Peyer's patch (tissue), 4 donors: ENCODE data around the gene CPB2. TPM values are rescaled to one million over a fixed set of nuclear protein-coding genes. Genes with fewer than 3 reads are reported as not detected.

Experiments
- DNase-seq, 3 donors: peaks; one replicate each; pipeline ENCODE4 v3.0.0-alpha.2; 2017 to 2019
- H3K27ac ChIP-seq, 4 donors: fragments of 200-600 bp; sonication (generic); one replicate each; pipeline ENCODE4 v1.5.1; 2016 to 2019
- H3K27me3 ChIP-seq, 2 donors: fragments of 200-600 bp; sonication (generic); one replicate each; pipeline ENCODE4 v1.5.1; 2019
- H3K36me3 ChIP-seq, 3 donors: fragments of 200-600 bp; sonication (generic); one replicate each; pipeline ENCODE4 v1.5.1; 2016 to 2019
- H3K4me1 ChIP-seq, 4 donors: fragments of 200-600 bp; sonication (generic); one replicate each; pipeline ENCODE4 v1.5.1; 2016 to 2019
- H3K4me3 ChIP-seq, 4 donors: fragments of 200-600 bp; sonication (generic); 1 replicate in 3 of 4; 2 replicates in 1 of 4; pipeline ENCODE4 v1.5.1; 2016 to 2019; ENCODE audit warnings: mild to moderate bottlenecking in 1 of 4
- H3K9me3 ChIP-seq, 4 donors: fragments of 200-600 bp; sonication (generic); one replicate each; pipeline ENCODE4 v1.5.1; 2016 to 2019; ENCODE audit warnings: mild to moderate bottlenecking in 1 of 4
- POLR2A ChIP-seq, 2 donors: fragments of 450-650 bp; IDR thresholded peaks; one replicate each; pipeline ENCODE4 v1.5.1; 2017; ENCODE audit warnings: antibody characterized with exemption in 2 of 2, mild to moderate bottlenecking in 2 of 2, moderate library complexity in 2 of 2
- total RNA-seq, 4 donors: library from RNA; depleted of rRNA; stranded (reverse); fragments of >200 nt; gene quantifications; one replicate each; pipeline ENCODE4 v1.1.0, GENCODE V29; 2016
- TF ChIP-seq, protein P1 (sequence below), 6 experiments: fragments of 450-650 bp in 4 of 6; fragments of 200-600 bp in 2 of 6; sonication (generic) in 1 of 6; IDR thresholded peaks; one replicate each; pipeline ENCODE4 v1.5.1; 2017 to 2019; ENCODE audit warnings: antibody characterized with exemption in 6 of 6, mild to moderate bottlenecking in 3 of 6, moderate library complexity in 1 of 6

The CPB2 gene
- total RNA-seq, 4 donors from 2014 or later = not detected

DNA sequence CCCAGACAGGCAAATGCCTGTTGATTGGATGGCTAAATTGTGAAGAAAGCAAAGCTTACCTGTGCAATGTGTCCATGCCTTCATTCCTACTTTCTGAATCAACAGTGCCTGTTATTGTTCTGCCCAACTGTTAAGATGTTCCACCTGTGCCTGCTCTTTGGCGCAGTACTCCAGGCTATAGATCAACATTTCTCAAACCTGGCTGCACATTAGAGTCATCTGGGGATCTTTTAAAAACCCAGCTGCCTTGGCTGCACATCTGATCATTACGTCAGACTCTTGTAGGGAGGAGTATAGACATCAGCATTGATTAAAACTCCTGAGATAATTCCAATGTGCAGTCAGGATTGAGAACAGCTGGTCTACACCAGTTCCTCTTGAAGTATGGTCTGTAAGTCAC lies 16.2 kb upstream of the CPB2 start:
- no peak for DNase-seq
- Histone ChIP-seq H3K9me3 (no peaks in the 10 kb centered on the region), H3K27ac (no peak overlapping the region), H3K4me1 (no peaks in the 10 kb centered on the region), H3K27me3 (no peaks in the 10 kb centered on the region), H3K4me3 (no peak overlapping the region), H3K36me3 (no peaks in the 10 kb centered on the region)
- TF ChIP-seq, protein P1, sequence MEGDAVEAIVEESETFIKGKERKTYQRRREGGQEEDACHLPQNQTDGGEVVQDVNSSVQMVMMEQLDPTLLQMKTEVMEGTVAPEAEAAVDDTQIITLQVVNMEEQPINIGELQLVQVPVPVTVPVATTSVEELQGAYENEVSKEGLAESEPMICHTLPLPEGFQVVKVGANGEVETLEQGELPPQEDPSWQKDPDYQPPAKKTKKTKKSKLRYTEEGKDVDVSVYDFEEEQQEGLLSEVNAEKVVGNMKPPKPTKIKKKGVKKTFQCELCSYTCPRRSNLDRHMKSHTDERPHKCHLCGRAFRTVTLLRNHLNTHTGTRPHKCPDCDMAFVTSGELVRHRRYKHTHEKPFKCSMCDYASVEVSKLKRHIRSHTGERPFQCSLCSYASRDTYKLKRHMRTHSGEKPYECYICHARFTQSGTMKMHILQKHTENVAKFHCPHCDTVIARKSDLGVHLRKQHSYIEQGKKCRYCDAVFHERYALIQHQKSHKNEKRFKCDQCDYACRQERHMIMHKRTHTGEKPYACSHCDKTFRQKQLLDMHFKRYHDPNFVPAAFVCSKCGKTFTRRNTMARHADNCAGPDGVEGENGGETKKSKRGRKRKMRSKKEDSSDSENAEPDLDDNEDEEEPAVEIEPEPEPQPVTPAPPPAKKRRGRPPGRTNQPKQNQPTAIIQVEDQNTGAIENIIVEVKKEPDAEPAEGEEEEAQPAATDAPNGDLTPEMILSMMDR (IDR thresholded peaks at IDR 0.05) = no peak
- no peak for TF ChIP-seq POLR2A (IDR thresholded peaks at IDR 0.05)

GRCh38 chr13:46119883-46120614 lies 15.2 kb upstream of the CPB2 start:
- no peak overlapping the region for H3K4me3 ChIP-seq
- no peak for DNase-seq
- TF ChIP-seq, protein P1 (IDR thresholded peaks at IDR 0.05) = no peak
- TF ChIP-seq POLR2A (IDR thresholded peaks at IDR 0.05) = no peak
- no peak overlapping the region for H3K27ac ChIP-seq
- H3K4me1 ChIP-seq = no peaks in the 10 kb centered on the region
- no peaks in the 10 kb centered on the region for H3K36me3 ChIP-seq
- no peaks in the 10 kb centered on the region for H3K9me3 ChIP-seq
- H3K27me3 ChIP-seq = no peaks in the 10 kb centered on the region

DNA sequence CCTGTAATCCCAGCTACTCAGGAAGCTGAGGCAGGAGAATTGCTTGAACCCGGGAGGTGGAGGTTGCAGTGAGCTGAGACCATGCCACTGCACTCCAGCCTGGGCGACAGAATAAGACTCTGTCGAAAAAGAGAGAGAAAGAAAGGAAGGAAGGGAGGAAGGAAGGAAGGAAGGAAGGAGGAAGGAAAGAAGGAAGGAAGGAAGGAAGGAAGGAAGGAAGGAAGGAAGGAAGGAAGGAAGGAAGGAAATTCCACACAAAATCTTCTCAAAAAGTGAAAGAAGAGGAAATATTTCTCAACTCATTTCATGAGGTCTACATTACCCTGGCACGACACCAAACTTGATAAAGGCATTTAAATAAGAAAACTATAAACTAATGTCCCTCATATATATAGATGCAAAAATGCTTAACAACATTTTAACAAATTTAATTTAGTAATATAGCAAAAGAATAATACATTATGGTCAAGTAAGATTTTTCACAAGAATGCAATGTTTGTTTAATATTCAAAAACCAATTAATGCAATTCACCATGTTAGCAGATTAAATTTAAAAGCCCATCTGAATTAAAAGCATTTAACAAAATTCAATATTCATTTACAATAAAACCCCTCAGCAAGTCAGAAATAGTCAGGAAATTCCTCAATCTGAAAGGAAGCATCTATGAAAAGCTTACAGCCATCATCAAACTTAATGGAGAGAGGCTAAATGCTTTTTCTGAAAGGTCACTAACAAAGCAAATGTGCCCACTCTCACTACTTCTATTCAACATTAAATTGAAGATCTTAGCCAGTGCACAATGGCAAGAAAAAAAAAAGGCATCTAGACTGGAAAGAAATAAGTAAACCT lies 12.0 kb upstream of the CPB2 start:
- H3K4me1 ChIP-seq = no peaks in the 10 kb centered on the region
- no peak overlapping the region for H3K4me3 ChIP-seq
- no peaks in the 10 kb centered on the region for H3K36me3 ChIP-seq
- no peaks in the 10 kb centered on the region for H3K9me3 ChIP-seq
- TF ChIP-seq, protein P1 (IDR thresholded peaks at IDR 0.05) = no peak
- no peak for TF ChIP-seq POLR2A (IDR thresholded peaks at IDR 0.05)
- no peak overlapping the region for H3K27ac ChIP-seq
- no peak for DNase-seq
- no peaks in the 10 kb centered on the region for H3K27me3 ChIP-seq

DNA sequence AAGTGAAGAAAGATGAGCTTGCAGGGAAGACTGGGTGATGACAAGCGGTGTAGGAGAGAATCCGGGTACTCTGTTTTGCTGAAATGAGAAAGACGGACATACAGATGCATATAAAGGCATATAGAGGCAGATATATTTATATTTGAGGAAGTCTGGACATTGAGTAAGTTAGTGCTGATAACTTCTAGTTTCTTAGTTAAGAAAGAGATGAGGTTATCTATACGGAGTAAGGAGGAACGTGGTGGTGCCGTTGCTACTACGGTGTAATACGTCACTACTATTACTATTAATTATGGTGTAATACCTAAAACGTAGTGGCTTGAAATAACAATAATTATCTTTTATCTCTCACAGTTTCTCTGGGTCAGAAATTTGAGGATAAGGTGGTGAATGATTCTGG lies 9.8 kb upstream of the CPB2 start:
- Histone ChIP-seq H3K9me3 (no peaks in the 10 kb centered on the region), H3K27ac (no peak overlapping the region), H3K4me1 (no peaks in the 10 kb centered on the region), H3K27me3 (no peaks in the 10 kb centered on the region), H3K36me3 (no peaks in the 10 kb centered on the region), H3K4me3 (no peak overlapping the region)
- DNase-seq = no peak
- TF ChIP-seq, protein P1 (IDR thresholded peaks at IDR 0.05) = no peak
- no peak for TF ChIP-seq POLR2A (IDR thresholded peaks at IDR 0.05)

- no peak for DNase-seq
- Histone ChIP-seq H3K27ac (no peak overlapping the region), H3K36me3 (no peaks in the 10 kb centered on the region), H3K4me1 (no peaks in the 10 kb centered on the region), H3K27me3 (no peaks in the 10 kb centered on the region), H3K4me3 (no peak overlapping the region), H3K9me3 (no peaks in the 10 kb centered on the region)
- no peak for TF ChIP-seq POLR2A (IDR thresholded peaks at IDR 0.05)
- TF ChIP-seq, protein P1 (IDR thresholded peaks at IDR 0.05) = no peak
Observed at GRCh38 chr13:46113596-46113995, 8.8 kb upstream of the CPB2 start.
